ENCODE data around the gene HOXB13.
"Not testable (repeated sequence)": the region's sequence is repeated elsewhere in the genome, so short reads cannot be mapped to it uniquely, and the experiment has no call there.

The HOXB13 gene

GRCh38 chr17:48726114-48726915 lies 2.2 kb downstream of the HOXB13 start:
- no peak for DNase-seq (ENCODE audit: low read depth in 2 of 2)

- no peak for DNase-seq (ENCODE audit: low read depth in 2 of 2)
Observed at GRCh38 chr17:48725288-48726064, 3.1 kb downstream of the HOXB13 start.

- DNase-seq (ENCODE audit: low read depth in 2 of 2): no peak
Observed at GRCh38 chr17:48725004-48725287, 3.6 kb downstream of the HOXB13 start.

- peak; percentile 63 to 75 for DNase-seq (ENCODE audit: low read depth in 2 of 2)
Observed at GRCh38 chr17:48724251-48725003, 4.1 kb downstream of the HOXB13 start.

DNA sequence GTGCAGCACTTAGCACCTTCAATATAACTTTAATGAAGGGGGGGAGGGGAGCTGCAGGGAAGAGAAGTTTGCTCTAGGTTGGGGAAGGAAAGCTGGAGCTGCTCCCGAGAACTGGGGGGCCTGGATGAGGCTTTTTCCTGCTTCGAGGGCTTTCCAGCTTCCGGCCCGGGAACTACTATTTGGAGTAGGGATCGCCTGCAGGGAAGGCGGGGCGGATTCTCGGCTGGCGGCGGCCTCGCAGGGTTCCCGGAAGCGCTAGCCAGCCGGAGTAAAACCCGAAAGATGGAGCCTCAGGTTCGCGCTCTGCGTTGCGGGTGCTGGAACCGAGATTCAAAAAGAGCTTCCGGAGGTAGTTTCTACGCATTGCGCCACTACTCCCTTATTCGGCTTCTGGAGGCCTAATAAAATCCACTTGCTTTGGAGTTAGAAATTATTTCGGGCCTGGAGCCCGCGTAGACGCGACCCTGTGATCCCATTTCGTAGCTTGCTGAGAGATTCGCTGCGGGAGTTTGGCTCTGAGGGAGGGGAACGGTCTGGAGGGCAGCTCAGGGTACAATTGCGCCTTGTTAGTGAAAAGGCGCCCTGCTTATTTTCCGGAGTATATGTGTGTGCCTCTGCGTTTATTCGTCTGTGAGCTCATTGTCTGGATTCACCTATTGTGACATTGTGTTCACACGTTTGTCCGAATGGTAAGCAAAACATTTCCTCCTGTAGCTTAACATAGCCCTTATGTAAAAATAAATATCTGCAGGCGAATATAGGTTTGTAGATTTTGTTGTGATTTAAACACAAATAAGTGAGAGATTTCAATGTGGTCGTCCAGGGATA lies 4.9 kb downstream of the HOXB13 start:
- no peak for DNase-seq (ENCODE audit: low read depth in 2 of 2)

- DNase-seq (ENCODE audit: low read depth in 2 of 2): no peak
Observed at GRCh38 chr17:48722915-48723422, 5.6 kb downstream of the HOXB13 start, which contains the start of gene PRAC2. Gene PRAC2 (plus strand): TSS chr17:48723185. CDS start chr17:48724411, 1,226 bp downstream.

DNA sequence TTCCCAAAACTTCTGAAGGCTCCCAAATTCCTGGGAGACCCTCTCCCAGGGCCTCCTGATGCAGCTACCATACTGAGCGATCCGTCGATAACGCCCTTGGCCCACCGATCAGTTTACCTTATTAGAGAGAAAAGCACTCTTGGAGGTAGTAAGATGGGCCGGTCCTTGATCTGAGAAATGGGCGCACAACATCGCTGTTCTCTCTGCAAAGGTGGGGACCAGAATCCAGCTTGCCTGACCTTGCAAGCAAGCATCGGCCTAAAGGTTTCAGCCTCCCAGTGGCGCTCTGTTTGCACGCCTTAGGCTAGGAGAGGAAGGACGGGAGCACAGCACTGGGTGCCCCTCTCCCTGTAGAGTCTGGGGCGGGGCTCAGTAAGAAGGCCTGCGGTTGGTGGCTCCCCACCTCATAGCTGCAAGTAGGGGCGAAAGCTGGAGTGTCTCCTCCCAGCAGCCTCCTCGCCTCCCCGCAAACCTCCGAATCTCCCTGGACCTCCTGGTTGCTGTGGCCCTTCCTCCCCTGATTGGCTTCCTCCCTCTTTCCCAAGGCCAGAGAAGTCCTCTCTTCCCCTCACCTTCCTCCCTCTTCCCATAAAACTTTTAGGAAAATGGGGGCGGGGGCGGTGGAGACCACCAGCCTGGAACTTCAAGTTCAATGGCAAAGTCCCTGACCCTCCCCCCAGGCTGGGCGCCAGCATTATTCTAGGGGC lies 6.2 kb downstream of the HOXB13 start, which contains the start of gene PRAC1:
Gene PRAC1, minus strand, starts transcription at position 318 of the 707 bp plus-strand sequence. Its CDS starts 126 bp downstream, at position 192.
- no peak for DNase-seq (ENCODE audit: low read depth in 2 of 2)

GRCh38 chr17:48721009-48721402 lies 7.5 kb downstream of the HOXB13 start:
- no peak for DNase-seq (ENCODE audit: low read depth in 2 of 2)

DNA sequence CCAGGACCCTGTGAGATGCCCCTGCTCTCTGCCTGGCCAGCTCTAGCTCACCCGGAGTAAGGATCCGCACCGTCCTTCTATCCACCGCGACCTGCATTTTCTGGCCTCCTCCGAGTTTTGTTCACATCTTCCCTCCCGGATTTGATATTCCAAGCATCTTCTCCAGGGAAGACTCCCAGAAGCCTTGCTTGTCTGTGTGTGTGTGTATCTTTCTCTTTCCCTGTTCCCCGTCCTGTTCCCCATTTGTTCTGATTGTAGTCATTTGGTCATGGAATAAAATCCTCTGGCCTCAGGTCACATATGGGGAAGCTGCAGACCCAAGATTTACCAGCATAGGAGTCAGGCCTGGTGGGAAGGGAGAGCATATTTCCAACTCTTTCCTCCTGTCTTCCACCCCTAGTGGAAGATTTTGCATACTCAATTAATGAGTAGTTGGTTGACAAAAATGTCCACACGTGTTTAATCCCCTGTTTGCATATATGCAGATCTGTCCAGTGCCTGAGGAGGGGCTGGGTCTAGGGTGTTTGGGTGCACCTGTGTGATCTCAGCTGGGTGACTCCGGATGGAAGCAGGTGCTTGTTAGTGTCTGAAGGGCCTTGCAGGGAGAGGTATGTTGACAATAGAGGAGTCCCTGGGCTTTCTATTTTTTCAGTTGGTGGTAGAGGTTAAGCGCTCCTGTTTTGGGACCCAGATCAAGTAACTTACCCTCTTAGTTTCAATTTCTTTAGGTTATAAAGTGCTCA lies 8.1 kb downstream of the HOXB13 start:
- DNase-seq (ENCODE audit: low read depth in 2 of 2): no peak

- no peak for DNase-seq (ENCODE audit: low read depth in 2 of 2)
Observed at GRCh38 chr17:48719642-48720265, 8.8 kb downstream of the HOXB13 start.

GRCh38 chr17:48718761-48719641 lies 9.5 kb downstream of the HOXB13 start:
- DNase-seq (ENCODE audit: low read depth in 2 of 2): no peak

DNA sequence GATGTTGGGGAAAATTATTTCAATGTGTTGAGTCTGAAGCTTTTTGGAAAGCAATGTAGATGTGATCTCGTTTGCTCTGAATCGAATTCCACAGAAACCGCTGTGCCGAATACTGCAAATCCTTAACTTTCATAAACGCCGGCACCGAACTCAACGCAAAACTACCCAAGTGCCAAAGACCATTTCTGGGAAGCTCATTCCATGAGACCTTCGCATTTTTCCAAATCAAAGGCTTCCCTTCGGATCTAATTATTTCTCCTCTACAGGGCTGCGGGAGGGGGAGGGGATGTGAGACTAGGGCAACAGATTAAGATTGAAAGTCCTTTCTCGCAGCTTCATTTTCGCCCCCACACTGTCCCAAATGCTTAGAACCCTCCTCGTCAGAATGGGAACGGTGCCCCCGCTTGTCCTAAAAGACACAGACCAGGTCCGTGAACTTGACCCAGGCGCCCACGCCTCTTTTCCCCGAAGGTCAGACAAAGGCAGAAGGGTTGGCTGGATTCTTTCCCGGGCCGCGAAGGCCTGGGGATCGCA lies 10.3 kb downstream of the HOXB13 start:
- DNase-seq (ENCODE audit: low read depth in 2 of 2): no peak

DNA sequence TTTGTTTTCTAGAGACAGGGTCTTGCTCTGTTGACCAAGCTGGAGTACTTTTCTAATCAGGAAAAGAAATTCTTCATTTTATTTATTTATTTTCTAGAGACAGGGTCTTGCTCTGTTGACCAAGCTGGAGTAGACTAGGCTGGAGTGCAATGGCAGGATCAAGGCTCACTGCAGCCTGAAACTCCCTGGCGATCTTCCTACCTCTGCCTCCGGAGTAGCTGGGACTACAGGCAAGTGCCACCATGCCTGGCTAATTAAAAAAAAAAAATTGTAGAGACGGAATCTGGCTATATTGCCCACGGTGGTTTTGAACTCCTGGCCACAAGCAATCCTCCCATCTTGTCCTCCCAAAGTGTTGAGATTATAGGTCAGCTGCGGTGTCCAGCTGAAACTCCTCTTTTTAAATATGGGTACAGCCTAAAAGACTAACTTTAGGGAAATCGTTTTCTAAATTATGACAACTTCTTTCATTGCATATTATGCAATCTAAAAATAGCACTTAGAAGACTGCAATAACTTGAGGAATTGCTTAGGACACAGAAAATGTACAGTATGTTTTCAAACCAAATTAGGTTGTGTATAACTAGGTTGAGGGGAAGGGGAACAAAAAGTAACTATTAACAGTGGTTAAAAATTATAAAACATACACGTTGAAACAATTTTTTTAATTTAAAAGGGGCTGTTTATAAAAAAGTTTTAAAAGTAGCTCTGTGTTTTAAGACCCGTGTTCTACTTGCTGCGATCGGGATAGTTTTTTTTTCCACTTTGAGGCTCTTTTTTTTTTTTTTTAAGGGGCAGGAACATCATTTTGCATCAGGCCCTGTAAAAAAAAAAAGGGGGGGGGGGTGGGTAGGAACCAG lies 11.0 kb downstream of the HOXB13 start:
- no peak for DNase-seq (ENCODE audit: low read depth in 2 of 2)

DNA sequence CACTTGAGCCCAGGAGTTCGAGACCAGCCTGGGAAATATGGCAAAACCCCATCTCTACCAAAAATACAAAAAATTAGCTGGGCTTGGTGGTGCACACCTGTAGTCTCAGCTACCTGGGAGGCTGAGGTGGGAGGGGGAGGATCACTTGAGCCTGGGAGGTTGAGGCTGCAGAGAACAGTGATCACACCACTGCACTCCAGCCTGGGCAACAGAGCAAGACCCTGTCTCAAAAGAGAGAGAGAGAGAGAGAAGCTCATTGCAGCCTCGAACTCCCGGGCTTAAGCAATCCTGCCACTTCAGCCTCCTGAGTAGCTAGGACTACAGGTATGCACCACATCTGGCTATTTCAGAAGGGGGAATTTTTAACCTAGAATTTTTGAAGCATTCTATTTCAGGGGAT lies 12.0 kb downstream of the HOXB13 start:
- not testable (repeated sequence) for DNase-seq (ENCODE audit: low read depth in 2 of 2)

GRCh38 chr17:48715496-48716399 lies 12.8 kb downstream of the HOXB13 start:
- DNase-seq (ENCODE audit: low read depth in 2 of 2): no peak

DNA sequence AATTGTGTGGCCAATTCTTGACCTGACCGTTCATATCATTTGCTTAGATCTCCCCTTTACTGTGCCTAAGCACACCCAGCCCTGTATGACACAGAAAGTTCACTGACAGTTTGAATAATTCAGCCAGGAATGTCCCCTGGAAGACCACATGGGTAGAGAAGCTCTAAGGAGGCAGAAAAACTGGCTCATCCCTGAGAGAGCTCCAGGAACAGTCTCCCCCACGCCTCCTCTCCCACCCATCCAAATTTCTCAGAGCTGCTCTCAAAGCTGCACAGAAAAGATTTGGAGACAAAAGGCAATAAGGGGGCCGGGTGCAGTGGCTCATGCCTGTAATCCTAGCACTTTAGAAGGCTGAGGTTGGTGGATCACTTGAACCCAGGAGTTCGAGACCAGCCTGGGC lies 17.4 kb downstream of the HOXB13 start:
- DNase-seq (ENCODE audit: low read depth in 2 of 2): no peak

Data from stimulated activated CD4-positive, alpha-beta T cell treated with anti-CD3 and anti-CD28 coated beads, Interleukin-15, amount 100 ng/mL, for 48 hours (primary cell).